IPS-18c (cell line): ENCODE data around the gene EMD.

Experiments
- H3K4me3 ChIP-seq: 2 replicates; pipeline ENCODE4 v1.7.0; 2013; ENCODE audit warnings: low read depth, mild to moderate bottlenecking, low read length, moderate library complexity; ENCODE audit not compliant: insufficient read depth
- H3K9me3 ChIP-seq: one replicate; pipeline ENCODE4 v1.6.1; 2013; ENCODE audit warnings: mild to moderate bottlenecking, low read length, moderate library complexity; ENCODE audit not compliant: control insufficient read depth, insufficient read depth

The EMD gene

DNA sequence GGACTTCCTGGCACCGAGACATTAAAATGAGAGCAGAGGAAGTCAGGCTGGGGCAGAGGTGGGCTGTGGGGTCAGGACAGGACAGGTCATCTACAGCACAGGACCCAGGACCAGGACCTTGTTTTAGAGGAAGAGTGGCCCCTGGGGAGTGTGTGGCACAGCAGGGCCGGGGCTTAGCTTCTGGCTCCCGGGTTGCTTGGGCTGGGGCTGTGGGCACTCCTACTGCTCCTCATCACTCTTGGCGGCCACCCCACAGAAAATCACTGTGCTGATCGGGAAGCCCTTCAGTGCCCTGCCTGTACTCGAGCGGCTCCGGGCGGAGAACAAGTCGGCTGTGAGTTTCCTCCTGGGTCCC is 41.3 kb downstream of the EMD start:
- peaks cover 16% of the 10 kb centered on the region for H3K9me3 ChIP-seq
- no peak overlapping the region for H3K4me3 ChIP-seq

DNA sequence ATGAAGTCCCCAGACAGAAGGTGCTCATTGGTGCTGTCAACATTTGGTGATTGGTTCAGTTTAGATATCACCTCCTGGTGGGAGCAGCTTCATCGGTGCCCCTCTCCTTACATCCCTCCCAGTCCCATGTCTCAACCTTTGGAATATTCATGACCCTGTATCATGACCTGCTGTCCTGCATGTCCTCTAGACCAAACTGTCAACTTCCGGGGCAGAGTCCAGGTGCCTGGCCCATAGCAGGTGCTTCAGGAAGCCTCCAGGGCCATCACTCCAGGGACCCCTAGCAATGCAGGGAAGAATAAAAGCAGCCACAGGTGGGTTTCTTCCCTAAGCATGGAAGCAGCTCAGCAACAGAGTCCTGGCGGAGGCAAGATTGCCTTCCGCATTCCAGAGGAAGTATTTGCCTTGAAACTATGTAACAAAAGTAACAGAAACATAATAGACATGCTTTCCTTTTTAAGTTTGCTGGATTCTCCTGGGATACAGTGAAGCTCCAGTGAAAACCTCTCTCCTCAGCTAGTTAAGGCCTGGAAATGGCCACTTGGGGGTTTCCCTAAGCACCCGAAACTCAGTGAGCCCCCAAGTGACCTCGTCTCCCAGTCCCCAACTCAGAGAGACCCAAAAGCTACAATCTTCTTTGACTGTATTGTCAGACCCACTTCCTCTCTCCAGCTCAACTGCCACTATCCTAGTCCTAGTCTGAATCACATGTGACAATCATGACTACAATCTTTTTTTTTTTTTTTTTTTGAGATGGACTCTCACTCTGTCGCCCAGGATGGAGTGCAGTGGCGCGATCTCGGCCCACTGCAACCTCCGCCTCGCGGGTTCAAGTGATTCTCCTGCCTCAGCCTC is 48.0 kb downstream of the EMD start:
- Histone ChIP-seq H3K9me3 (peaks cover 4% of the 10 kb centered on the region), H3K4me3 (no peak overlapping the region; the same call in 1 of the 2 replicates)

DNA sequence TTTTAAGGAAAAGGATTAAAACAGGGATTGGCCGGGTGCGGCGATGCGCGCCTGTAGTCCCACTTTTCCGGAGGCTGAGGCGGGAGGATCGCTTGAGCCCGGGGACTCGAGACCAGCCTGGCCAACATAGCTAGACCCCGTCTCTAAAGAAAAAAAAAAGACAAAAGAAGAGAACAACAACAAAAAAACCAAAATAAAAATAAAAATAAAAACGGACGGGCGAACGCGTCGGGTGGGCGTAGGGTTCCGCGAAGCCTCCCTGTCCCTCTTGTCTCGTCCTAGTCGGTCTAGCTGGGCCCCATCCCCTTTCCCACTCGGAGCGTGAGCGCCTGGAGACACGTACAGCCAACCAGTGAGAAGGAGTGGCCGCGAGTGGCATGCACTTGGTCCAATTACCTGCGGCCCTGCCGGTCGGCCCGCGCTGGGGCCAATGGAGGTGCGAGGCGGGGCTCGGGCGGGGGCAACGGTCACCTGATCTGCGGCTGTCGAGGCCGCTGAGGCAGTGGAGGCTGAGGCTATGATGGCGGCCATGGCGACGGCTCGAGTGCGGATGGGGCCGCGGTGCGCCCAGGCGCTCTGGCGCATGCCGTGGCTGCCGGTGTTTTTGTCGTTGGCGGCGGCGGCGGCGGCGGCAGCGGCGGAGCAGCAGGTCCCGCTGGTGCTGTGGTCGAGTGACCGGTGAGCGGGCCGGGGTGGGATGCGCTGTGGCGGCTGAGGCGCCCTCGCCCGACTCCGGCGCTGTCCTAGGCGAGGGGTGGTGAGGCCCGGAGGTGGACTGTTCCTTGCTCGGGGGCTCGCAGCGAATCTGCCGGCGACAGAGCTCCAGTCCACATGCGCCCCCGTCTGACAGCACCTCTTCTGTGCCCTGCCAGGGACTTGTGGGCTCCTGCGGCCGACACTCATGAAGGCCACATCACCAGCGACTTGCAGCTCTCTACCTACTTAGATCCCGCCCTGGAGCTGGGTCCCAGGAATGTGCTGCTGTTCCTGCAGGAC is 49.4 kb downstream of the EMD start, which contains the start of gene ATP6AP1:
TSS of gene ATP6AP1 (plus strand) at position 502 of the 996 bp plus-strand sequence. CDS start at position 518, 16 bp downstream.
- Histone ChIP-seq H3K9me3 (peaks cover 6% of the 10 kb centered on the region), H3K4me3 (peak within 1 kb of the TSS; percentile 65)

DNA sequence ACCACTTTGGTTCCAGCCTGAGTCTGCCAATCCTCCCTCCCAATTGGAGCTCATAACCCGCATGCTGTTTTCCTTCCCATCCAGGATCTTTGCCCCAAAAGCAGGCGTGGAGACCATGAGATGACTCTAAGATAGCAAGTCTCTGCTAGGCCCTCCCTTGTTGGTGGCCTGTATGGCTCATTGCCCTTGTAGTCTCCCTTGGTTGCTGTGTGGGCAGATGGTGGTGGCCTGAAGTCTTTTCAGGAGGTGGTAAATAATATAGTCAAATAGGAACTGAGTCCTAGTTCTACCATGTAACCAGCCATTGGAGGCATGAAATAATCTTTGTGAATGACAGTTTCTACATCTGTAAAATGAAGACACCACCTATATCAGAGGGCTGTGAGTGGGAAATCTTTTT is 50.6 kb downstream of the EMD start:
- Histone ChIP-seq H3K4me3 (no peak overlapping the region), H3K9me3 (peaks cover 11% of the 10 kb centered on the region)

DNA sequence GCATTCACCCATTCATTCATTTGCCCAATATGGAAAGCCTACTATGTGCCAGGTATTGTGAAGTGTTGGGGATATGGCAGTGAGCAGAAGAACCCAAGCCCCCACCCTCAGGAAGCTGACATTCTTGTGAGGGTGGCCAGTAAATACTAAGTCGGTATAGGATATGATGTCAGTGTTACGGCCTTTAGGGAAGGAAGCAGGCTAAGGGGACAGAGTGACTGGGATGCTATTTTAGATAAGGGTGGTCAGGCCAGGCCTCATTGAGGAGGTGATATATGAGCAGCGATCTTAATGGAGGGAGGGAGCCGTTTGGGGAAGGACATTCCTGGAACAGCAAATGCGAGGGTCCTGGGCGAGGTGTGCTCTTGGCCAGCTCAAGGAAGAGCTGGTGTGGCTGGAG is 51.4 kb downstream of the EMD start:
- H3K9me3 ChIP-seq: peaks cover 11% of the 10 kb centered on the region
- no peak overlapping the region for H3K4me3 ChIP-seq

DNA sequence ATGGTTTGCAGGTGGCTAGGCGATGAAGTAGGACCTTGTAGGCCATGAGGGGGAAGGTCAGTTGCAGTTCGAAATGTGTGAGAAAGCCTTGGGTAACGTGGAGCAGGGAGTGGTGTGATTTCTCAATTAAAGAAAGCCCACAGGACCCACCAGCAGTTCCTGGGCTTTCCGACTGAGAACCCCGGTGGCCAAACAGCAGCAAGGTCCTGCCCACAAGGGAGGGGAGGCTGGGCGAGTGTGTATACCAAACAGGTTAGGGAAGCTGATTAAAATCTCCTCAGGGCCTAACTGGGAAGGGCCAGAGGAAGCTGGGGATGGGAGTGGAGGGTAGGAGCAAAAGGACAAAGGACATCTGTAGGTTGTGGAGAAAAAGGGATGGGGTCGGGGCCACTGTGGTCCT is 51.8 kb downstream of the EMD start:
- peaks cover 11% of the 10 kb centered on the region for H3K9me3 ChIP-seq
- no peak overlapping the region for H3K4me3 ChIP-seq
